Kidney (tissue), 14 donors: ENCODE data around the gene HOXD8. TPM values are rescaled to one million over a fixed set of nuclear protein-coding genes. Genes with fewer than 3 reads are reported as not detected.

Experiments used
- DNase-seq, 5 donors: peaks; one replicate each; pipeline ENCODE4 v3.0.0-alpha.2; 2013 to 2020
- FAIRE-seq: peaks from 2 replicates; lab custom pipeline; 2012; peaks lifted over from hg19 to GRCh38; lab: Jason Lieb, UNC
- H3K27ac ChIP-seq, 2 donors: one replicate each; pipeline ENCODE4 v1.7.0; 2013; ENCODE audit warnings: low read depth in 2 of 2, low read length in 2 of 2, inconsistent platforms in 1 of 2
- H3K27me3 ChIP-seq: one replicate; pipeline ENCODE4 v1.7.1; 2013; ENCODE audit warnings: low read length, inconsistent platforms; ENCODE audit not compliant: control insufficient read depth, insufficient read depth
- H3K36me3 ChIP-seq, 3 donors: one replicate each; pipeline versions ENCODE4 v1.7.0 to v1.7.1; 2013; ENCODE audit warnings: low read length in 3 of 3, control low read depth in 1 of 3, inconsistent platforms in 1 of 3; ENCODE audit not compliant: insufficient read depth in 3 of 3, control insufficient read depth in 2 of 3
- H3K4me1 ChIP-seq, 3 donors: one replicate each; pipeline versions ENCODE4 v1.7.0 to v1.7.1; 2013; ENCODE audit warnings: low read length in 3 of 3, inconsistent platforms in 1 of 3, low read depth in 1 of 3; ENCODE audit not compliant: control insufficient read depth in 2 of 3, insufficient read depth in 2 of 3
- H3K4me3 ChIP-seq, 3 donors: one replicate each; pipeline versions ENCODE4 v1.7.0 to v1.8.1; 2013; ENCODE audit warnings: low read length in 3 of 3, control low read depth in 1 of 3, inconsistent platforms in 1 of 3
- H3K9ac ChIP-seq, 3 donors: one replicate each; pipeline versions ENCODE4 v1.7.0 to v1.7.1; 2013; ENCODE audit warnings: low read length in 3 of 3, control low read depth in 1 of 3, inconsistent platforms in 1 of 3
- H3K9me3 ChIP-seq, 3 donors: one replicate each; pipeline versions ENCODE4 v1.7.0 to v1.7.1; 2013; ENCODE audit warnings: low read length in 3 of 3, control low read depth in 1 of 3, inconsistent platforms in 1 of 3; ENCODE audit not compliant: control insufficient read depth in 2 of 3, insufficient read depth in 1 of 3
- intact Hi-C: fragments of 100-400 bp; cut with DNase I; formaldehyde crosslinking; loops from one replicate; pipeline ENCODE4 v1.11.1; 2022
- polyA plus RNA-seq: library from polyadenylated mRNA; stranded (reverse); fragments of 350-450 nt; fragmentation: Illumina TruSeq; extraction: RNeasy Lipid Tissue Mini Kit (QIAGEN cat#74804); gene quantifications from one replicate; pipeline ENCODE4 v1.2.3, GENCODE V29; 2014; ENCODE audit warnings: low read depth, low replicate concordance; ENCODE audit not compliant: insufficient read depth
- total RNA-seq: library from RNA; stranded (reverse); fragmentation: NEBNext Ultra II Directional; extraction: Animal tissue kit (Norgen Biotek cat#: 25700); gene quantifications from one replicate; pipeline ENCODE4 v1.2.1, GENCODE V29; 2021
- TF ChIP-seq, protein P1 (sequence below): IDR thresholded peaks from 3 replicates; pipeline ENCODE4 v1.5.1; 2012; ENCODE audit warnings: mild to moderate bottlenecking, moderate library complexity, borderline replicate concordance; ENCODE audit not compliant: insufficient read depth; ENCODE audit errors: extremely low read depth
- donor health status: control.
- donor health status: control.
- donor health status: control.
- donor health status: control.
- donor health status: control.
- donor health status: DM: yes; HTN: yes; CAD: no.
- donor health status: Normal renal cell carcinoma (clear cell type).

Gene HOXD8
- total and polyA plus RNA-seq, 2 donors from 2014 or later, result 76.5 to 122 TPM

DNA sequence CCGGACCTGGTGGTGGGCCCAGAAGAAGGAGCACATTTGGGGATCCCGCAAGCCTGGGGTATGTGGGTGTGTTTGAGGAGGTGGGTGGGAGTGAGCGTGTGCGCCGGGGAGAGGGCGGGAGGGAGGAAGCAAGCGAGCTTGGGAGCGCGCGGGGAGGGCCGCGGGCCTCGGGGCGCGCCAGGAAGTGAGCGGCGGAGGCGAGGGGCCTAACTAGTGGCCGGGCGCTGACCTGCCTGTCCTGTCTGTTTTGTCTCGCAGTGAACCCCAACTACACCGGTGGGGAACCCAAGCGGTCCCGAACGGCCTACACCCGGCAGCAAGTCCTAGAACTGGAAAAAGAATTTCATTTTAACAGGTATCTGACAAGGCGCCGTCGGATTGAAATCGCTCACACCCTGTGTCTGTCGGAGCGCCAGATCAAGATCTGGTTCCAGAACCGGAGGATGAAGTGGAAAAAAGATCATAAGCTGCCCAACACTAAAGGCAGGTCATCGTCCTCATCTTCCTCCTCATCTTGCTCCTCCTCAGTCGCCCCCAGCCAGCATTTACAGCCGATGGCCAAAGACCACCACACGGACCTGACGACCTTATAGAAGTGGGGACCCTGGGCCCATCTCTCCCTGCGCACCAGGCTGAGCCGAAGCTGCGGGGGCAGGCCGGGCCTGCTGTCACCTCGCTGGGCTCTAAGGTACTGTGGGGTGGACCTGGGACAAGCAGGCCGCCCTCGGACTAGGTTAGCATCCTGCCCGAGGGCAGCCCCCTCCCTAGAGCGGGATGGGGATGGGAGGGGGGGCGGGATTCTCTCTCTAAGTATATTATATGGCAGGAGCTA, 23.1 kb downstream of the HOXD8 start:
- Histone ChIP-seq H3K27ac (peak overlapping the region; percentile 88 to 93), H3K4me3 (peak overlapping the region; percentile 41 to 75 (median 56)), H3K9ac (peak overlapping the region in 2 of 3 donors; percentile 69 to 84), H3K4me1 (peaks cover 0 to 13% (median 12%) of the 10 kb centered on the region in 3 donors), H3K36me3 (peaks cover 2 to 10% (median 6%) of the 10 kb centered on the region in 3 donors), H3K27me3 (no peaks in the 10 kb centered on the region), H3K9me3 (no peaks in the 10 kb centered on the region)
- peak in 3 of 5 donors; percentile 63 to 84 (median 80) for DNase-seq
- FAIRE-seq, result no peak
- intact Hi-C loops, result no loop called here
- TF ChIP-seq, protein P1, sequence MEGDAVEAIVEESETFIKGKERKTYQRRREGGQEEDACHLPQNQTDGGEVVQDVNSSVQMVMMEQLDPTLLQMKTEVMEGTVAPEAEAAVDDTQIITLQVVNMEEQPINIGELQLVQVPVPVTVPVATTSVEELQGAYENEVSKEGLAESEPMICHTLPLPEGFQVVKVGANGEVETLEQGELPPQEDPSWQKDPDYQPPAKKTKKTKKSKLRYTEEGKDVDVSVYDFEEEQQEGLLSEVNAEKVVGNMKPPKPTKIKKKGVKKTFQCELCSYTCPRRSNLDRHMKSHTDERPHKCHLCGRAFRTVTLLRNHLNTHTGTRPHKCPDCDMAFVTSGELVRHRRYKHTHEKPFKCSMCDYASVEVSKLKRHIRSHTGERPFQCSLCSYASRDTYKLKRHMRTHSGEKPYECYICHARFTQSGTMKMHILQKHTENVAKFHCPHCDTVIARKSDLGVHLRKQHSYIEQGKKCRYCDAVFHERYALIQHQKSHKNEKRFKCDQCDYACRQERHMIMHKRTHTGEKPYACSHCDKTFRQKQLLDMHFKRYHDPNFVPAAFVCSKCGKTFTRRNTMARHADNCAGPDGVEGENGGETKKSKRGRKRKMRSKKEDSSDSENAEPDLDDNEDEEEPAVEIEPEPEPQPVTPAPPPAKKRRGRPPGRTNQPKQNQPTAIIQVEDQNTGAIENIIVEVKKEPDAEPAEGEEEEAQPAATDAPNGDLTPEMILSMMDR, result no peak

DNA sequence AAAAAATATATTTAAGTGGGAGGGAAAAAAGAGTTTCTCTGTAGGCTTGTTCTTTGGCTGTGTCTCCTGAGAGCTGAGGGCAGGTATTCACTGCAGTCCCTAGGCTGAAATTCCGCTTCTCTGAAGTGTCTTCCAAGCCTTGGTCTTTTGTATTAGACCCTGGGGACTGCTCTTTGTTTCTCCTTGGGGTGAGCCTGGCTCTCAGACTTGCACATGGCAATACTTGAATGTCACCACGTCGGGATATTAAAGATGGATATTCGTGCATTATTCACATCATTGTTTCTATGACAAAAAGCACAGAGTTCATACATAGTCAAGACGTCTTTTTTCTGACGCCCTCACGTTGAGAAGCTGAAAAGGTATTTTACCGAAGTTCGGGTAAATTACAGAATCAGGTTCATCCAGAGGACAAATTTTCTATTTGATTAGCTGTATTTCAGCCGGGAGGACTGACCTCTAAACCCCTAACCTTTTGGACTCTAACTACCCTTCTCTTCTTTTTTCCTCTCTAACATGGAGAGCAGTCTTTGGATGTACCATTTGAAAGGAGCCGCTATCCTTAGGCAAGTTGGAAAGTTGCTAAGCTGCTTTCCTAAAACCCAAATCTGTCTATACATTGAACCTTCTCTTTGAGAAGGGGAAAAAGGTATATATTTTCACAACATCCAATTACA, 25.2 kb downstream of the HOXD8 start:
- Histone ChIP-seq H3K4me3 (peak overlapping the region; percentile 18 to 75 (median 28)), H3K9ac (peak overlapping the region; percentile 29 to 60 (median 46)), H3K27me3 (no peaks in the 10 kb centered on the region), H3K4me1 (peaks cover 0 to 12% (median 3%) of the 10 kb centered on the region in 3 donors), H3K36me3 (peaks cover 2 to 10% (median 6%) of the 10 kb centered on the region in 3 donors), H3K9me3 (no peaks in the 10 kb centered on the region), H3K27ac (peak overlapping the region; percentile 53 to 86)
- TF ChIP-seq, protein P1, result no peak
- intact Hi-C loops, result no loop called here
- DNase-seq, result peak in 1 of 5 donors; percentile 22
- no peak for FAIRE-seq

DNA sequence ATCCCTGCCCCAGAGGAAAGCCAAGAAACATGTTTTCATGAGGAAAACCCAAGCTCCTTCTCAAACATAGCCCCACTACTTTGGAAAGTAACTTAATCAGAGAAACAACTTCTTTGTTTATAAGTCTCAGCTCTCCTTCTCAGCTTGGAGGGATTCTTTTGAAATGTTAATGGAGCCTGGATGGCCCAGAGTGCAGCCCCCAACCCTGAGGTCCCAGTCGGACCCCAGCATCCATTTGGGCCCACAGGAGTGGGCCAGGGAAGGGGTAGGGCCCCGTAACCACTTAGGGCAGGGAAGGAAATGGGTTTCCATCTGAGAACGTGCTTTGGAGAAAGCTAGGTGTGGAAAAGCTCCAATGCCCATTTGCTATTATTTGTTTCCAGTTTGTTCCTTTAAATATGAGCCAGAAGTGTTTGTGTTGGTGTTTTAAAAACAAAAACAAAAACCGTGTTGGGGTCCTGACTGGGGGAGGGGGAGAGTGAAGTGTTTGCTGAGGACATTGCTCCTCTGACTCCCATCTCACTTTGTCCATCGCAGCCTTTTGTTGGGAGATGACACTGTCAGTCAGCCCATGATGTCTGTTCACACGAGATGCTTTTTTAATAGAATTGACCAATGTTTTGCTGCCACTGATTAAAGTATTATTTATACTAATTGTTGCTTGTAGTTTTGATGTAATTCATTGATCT, 26.0 kb downstream of the HOXD8 start:
- intact Hi-C loops, result no loop called here
- peaks cover 0 to 12% (median 4%) of the 10 kb centered on the region in 3 donors for H3K4me1 ChIP-seq
- H3K27me3 ChIP-seq, result no peaks in the 10 kb centered on the region
- no peak for FAIRE-seq
- no peaks in the 10 kb centered on the region for H3K9me3 ChIP-seq
- H3K9ac ChIP-seq, result peak overlapping the region; percentile 22 to 60 (median 30)
- TF ChIP-seq, protein P1, result no peak
- DNase-seq, result no peak
- H3K27ac ChIP-seq, result peak overlapping the region; percentile 53 to 76
- peak overlapping the region in 1 of 3 donors; percentile 75 for H3K4me3 ChIP-seq
- H3K36me3 ChIP-seq, result peaks cover 2 to 10% (median 6%) of the 10 kb centered on the region in 3 donors
